Activated naive CD8-positive, alpha-beta T cell treated with anti-CD3 and anti-CD28 coated beads, Interleukin-2, amount 50 U/mL, for 16 hours (primary cell): Measurements from ENCODE around the gene TCP11L1.

Source experiments
- DNase-seq: peaks from one replicate; pipeline ENCODE4 v3.0.0-alpha.2; 2020; ENCODE audit warnings: low read depth, low spot score

TCP11L1 gene, protein sequence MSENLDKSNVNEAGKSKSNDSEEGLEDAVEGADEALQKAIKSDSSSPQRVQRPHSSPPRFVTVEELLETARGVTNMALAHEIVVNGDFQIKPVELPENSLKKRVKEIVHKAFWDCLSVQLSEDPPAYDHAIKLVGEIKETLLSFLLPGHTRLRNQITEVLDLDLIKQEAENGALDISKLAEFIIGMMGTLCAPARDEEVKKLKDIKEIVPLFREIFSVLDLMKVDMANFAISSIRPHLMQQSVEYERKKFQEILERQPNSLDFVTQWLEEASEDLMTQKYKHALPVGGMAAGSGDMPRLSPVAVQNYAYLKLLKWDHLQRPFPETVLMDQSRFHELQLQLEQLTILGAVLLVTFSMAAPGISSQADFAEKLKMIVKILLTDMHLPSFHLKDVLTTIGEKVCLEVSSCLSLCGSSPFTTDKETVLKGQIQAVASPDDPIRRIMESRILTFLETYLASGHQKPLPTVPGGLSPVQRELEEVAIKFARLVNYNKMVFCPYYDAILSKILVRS

DNA sequence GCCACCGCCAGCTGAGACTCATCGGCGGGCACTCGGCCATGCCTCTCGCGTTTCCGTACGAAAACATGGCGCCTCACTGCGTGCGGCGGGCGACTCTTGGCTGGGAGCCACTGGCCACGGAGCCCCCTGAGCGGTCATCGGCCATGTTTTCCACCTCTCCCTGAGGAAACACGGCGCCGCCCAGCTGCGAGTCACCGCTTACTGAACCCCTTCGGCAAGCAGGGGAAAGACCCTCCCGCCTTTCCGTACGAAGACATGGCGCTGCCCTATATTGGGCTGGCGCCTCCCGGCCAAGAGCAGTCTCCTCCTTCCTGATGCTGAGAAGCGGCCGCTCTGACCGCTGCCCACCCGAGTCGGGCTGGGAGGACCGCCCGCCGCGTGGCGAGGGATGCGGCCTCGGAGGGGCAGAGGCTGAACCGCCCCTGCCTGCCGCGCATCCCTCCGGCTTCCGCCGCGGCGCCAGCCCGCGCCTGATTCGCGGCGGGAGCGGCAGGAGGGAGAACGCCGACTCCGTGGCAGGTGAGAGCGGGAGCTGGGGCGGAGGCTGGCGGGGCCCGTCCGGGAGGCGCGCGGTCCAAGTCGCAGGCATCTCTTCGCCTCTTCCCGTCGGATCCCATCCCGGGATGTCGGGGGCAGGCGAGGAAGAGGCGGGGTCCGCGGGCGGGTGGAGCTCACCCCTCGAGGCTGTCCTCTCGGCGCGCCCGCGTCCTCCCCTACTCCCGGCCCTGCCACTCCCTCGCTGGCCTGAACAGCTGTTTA lies at the start of gene TCP11L1:
Gene TCP11L1 (plus strand): TSS at position 299 of the 759 bp plus-strand sequence. CDS start 4,202 bp downstream, outside the sequence.
- DNase-seq = peak; percentile 55

DNA sequence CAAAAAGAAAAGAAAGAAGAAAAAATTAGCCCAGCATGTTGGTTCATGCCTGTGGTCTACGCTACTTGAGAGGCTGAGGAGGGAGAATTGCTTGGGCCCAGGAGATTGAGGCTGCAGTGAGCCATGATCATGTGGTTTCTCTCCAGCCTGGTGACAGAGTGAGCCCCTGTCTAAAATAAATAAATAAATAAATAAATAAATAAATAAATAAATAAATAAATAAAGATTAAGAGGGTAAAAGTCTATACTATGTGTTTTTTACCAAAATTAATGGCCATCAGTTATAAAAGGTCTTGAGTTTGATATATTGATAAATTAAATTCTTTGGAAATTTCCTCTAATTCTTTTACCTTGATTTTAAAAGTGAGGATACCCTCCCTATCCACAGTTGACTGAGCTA lies 48.9 kb upstream of the TCP11L1 start:
- DNase-seq = no peak

DNA sequence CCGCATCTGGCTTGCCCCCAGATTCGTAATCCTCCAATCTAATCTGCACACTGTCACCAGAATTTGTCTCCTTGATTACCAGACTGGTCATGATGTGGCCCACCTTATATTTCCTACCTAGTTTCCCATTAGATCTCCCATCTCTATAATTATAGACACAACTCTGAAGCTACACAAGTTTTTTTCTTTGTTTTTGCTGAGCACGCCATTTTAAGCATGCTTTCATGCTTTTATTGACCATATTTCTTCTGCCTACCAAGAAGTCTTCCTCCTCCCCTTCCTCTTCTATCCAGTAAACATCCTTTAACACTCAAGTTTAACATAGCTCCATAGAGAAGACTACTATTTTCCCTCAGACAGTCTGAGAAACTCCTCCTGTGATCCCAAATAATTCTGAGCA lies 47.9 kb upstream of the TCP11L1 start:
- no peak for DNase-seq

DNA sequence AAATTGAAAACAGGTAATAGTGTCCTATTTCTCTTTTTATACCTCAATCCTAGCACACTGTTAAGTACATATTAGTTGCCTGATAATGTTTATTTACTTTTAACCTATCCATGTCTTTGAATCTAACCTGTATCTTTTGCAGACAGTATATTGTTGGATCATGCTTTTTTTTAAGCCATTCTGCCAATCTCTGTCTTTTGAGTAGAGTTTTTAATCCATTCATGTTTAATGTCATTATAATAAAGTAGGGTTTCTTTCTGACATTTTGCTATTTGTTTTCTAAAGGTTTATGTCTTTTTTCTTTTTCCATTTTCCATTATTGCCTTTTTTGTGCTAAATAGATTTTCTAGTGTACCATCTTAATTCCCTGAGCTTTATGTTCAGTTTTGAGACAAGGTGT lies 47.5 kb upstream of the TCP11L1 start:
- no peak for DNase-seq

DNA sequence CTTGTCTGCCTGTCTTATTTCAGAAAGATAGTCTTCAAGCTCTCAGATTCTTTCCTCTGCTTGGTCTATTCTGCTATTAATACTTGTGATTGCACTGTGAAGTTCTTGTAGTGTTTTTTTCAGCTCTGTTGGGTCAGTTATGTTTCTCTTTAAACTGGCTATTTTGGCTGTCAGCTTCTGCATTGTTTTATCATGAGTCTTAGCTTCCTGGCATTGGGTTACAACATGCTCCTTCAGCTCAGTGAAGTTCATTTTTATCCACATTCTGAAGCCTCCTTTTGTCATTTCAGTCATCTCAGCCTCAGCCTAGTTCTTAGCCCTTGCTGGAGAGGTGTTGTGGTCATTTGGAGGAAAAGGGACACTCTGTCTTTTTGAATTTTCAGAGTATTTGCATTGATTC lies 39.2 kb upstream of the TCP11L1 start:
- no peak for DNase-seq

DNA sequence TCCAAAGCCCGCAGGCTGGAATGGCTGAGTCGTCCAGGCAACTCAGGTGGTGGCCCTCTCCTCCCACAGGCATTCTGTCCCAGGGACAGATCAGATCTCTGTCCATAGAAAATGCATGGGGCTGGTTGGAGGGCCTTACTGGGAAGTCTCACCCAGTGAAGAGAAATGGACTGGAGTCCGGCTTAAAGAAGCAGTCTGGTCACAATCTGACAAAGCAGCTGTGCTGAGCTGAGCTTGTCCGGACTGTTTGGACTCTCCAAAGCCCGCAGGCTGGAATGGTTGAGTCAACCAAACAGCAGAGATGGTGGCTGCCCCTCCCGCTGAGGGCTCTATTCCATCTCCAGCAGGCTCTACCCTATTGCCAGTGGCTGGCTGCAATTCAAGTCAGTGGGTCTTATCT lies 38.1 kb upstream of the TCP11L1 start:
- no peak for DNase-seq

DNA sequence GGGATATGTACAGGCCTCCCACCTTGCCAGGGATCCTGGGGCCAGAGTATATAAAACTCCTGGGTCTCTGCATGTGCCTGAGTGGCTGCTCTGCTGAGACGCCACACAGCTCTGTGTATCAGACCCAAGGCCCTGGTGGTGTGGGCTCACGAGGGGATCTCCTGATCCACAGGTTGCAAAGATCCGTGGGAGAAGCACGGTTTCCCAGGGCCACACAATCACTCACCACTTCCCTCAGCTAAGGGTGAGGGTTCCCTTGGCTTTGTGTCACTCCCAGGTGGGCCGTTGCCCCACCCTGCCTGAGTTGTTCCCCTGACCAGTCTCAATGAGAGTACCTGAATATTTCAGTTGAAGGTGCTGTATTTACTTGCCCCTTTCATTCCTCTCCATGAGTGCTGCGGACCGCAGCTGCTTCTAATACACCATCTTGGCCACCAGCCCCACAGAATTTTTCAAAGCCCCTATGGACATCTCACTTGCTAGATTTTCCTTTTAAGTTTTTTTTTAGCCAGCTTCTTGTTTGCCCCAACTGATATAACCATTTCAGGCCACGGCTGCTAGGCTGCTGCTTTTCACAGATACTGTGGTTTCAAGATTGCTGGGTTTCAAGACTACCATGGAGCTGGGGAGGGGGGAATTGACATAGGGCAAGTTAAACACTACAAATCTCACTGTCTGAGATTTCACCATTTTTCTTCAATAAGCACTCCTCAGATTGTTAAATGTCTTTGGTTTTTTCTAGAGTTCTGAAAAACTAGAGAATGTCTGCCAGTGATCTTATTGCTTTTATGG lies 37.4 kb upstream of the TCP11L1 start:
- no peak for DNase-seq

DNA sequence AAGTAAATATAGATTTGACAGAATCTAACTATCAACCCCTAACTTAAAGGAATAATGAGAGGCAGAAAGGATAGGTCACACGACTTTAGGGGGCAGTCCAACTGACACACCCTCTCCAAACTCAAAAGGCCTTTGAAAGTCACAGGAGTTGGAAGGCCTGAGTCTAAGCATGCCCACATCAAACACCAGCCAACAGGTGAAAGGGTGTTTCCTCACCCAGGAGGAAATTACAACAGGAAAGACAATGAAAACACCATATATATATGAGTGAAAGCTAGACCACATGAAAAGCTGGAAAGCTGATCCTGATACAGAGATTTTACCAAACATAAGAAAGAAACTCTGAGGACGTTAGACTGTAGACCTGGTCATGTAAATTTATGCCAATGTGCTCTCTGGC lies 34.2 kb upstream of the TCP11L1 start:
- DNase-seq = no peak

DNA sequence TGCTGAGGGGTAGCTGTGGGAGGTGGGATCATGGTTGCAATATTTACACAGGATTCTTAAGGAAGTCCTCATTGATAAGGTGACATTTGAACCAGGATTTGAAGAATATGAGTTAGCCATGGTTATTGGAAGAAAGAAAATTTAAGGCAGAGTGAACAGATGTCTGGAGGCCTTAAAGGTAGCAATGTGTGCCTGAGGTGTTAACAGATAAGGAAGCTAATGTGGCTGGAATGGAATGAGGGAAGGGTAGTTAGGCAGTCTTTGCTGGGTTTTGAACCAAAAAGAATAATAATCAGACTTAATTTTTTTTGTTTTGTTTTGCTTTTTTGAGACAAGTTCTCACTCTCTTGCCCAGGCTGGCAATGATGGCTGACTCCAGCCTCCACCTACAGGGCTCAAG lies 33.4 kb upstream of the TCP11L1 start:
- no peak for DNase-seq

DNA sequence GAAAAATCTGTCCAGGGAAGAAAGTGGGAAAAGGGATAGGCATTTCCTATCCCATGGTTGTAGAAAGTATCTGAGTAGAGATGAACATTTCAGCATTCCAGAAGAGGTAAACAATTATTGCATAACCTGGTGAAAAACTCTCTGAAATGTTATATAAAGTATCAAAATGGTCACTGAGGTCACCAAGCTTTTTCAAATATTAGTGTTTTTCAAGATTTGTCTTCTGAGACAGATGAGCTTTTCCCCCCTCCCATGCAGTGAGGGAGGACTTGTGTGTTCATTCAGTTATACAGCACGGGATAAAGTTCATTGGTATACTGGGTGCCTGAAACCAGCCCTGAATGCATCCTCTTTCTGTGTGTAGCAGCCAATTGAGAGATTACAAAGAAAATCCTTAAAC lies 25.6 kb upstream of the TCP11L1 start:
- no peak for DNase-seq

DNA sequence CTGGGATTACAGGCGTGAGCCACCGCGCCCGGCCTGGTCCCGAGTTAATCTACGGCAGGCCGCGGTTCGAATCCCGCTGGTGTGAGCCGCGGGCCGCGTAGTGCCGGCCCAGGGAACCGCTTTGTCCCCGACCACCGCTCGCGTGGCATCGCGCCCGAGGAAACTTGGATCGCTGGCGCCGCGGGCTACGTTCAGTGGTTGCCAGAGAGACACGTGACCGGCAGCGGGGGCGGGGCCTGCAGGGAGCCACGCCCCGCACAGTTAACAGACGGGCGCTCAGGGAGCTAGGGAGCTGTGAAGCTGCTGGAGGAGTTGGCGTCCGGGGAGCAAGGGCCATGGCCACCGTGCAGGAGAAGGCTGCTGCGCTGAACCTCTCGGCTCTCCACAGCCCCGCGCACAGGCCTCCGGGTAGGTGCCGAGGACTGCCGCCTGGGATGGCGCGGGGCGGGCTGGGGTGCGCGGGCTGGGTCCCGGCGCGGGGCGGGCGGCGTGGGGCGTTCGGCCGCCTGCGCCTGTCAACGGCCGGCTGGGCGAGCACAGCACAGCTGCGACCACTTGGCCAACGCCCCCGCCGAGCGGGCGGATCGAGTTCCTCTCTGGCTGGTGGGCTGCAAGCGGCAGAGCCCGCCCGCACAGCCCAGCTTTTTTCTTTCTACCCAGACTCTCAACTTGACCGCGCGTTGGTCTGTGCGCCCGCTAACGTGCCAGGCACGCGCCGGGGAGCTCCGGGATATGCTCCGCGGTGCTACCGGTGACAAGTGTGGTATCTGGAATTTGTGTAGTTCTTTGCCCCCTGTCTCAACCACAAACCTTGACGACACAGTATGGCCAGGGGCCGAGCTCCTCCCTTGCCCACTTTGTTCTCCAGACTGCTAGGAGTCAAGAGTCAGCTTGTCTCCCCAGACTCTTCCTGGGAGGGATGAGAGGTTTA lies 23.5 kb upstream of the TCP11L1 start, which contains the start of gene DEPDC7:
Gene DEPDC7 (plus strand): TSS at position 258 of the 931 bp plus-strand sequence. CDS start 78 bp downstream, at position 336.
- peak; percentile 42 for DNase-seq

DNA sequence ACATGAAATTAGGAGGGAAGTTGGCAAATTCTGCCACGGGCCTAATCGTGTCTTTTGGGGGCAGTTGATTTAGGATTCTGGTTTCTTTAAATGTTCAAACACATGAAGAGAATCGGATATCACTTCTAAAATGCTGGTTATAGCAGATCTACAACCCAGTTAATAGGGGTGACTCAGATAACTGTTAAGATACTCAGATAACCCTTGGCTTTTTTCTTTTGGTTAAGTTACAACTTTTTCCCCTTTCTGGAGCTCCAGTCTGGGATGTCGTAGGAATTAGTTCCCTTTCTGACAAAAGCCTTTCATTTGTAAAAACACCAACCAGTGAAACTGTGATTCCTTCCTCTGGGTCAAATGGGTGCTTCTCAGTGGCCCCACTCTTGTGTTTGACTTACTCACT lies 22.7 kb upstream of the TCP11L1 start:
- no peak for DNase-seq

DNA sequence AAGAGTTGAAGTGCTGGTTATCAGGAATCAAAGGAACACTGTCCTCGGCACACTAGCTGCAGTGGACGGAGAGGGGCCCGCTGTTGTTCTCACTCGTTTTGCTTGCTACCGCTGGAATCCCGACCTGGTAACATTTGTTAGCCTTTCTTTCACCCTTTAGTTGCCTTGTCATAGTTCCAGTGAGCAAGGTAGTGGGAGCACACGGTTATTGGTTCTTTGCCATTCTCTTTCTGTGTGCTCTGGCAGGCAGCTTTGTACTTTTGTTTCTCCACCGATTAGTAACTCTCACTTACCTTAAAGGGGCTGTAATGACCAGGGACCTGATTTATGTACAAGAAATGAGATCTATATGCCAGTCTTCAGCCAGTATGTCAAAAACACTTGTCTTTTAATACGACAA lies 21.9 kb upstream of the TCP11L1 start:
- no peak for DNase-seq

DNA sequence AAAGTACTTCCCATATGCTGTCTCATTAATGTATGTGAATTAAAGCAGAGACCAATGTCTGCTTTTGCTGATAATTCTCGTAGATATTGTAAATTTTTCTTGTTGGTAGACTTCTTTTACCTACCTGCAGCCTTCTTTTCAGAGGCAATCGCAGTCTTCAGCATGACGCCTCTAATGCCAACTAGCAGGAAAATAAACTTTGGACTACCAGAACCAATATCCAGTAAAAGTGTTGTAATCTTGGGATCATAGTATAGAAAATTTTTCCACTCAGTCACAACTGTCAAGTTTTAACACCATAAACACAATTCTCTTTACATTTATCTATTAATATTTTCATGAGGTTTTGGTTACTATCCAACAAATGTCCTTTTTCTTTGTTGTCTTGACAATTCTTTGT lies 21.4 kb upstream of the TCP11L1 start:
- DNase-seq = no peak

DNA sequence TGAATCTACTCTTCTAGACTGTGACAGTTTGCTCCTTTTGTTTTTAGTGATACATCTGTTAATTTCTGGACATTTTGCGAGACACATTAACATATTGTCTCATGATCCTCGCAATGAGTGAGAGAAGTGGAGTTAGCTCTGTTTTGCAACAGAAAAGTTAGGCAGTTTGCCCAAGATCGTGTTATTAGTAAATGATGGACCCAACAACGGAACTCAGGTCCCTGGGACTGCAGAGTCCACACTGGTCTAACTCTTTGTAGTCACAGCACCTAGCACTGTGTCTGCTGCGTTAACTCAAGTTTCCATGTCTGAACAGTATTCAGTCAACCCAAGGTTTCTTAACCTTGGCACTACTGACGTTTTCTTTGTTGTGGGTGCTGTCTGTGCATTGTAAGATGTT lies 20.5 kb upstream of the TCP11L1 start:
- DNase-seq = no peak

DNA sequence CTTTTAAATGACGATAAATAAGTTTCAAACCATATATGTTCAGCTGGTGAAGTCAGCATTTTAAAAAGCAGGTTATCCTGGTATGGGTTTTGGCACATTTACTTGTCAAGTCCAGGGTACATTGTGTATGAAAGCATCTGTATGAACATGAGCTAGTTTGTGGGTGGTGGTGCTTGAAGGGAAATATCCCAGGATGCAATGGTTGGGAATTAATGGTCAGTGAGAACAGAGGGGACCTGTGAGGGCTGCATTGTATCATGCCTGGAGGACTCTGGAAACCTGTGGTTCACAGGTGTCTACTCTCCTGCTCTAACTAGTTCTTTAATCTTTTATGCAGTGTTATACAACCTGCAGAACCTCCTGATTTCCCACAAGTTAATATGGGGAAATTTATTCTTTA lies 17.9 kb upstream of the TCP11L1 start:
- no peak for DNase-seq

DNA sequence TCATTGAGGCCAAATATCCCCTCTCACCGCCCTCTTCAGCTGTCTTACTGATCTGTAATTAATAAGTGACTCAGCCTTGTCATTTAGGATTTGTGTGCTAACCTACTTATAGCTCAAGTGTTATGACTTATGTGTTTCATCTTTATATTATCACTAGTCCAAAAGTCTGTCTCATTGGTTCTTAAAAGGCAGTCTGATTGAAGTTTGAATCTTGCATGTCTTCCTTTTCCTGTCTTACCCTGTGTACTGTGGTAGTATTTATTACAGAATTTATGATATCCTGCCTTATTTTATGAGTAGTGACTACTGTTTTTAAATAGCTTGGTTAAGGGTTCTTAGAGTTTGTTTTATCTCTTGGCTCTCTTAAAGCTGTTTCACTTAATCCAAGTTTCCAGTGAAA lies 17.4 kb upstream of the TCP11L1 start:
- DNase-seq = no peak

DNA sequence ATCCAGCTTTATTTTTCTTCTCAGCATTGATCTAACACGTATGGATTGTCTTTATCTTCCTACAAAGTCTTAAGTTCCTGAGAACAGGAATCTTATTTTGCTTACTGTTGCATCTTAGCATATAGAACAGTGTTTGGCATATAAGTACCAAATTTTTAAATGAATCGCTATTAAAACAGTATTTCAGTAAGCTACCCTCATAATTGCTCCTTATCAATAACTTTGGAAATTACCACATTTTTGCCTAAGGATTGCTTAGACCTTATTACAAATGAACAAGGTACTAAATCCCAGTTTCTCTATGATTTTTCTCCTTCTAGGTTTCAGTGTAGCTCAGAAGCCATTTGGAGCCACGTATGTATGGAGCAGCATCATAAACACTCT lies 14.0 kb upstream of the TCP11L1 start:
- no peak for DNase-seq

DNA sequence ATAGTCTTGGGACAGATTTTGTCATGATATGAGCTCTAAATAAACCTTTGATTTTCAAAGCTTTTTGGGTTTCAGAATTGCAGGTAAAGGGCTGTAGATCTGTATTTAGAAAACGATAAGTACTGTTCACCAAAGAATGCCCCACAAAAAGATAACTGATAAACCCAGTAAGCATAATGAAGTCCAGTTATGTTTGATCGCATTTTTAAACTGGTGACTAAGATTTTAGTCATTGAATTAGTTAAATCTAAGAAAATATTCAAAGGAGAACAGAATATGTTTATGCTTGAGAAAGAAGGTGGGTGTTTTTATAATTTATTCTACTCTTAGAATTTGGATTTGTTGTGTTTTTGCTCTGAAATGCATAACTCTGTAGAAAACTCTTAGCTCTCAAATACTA lies 12.1 kb upstream of the TCP11L1 start:
- no peak for DNase-seq

DNA sequence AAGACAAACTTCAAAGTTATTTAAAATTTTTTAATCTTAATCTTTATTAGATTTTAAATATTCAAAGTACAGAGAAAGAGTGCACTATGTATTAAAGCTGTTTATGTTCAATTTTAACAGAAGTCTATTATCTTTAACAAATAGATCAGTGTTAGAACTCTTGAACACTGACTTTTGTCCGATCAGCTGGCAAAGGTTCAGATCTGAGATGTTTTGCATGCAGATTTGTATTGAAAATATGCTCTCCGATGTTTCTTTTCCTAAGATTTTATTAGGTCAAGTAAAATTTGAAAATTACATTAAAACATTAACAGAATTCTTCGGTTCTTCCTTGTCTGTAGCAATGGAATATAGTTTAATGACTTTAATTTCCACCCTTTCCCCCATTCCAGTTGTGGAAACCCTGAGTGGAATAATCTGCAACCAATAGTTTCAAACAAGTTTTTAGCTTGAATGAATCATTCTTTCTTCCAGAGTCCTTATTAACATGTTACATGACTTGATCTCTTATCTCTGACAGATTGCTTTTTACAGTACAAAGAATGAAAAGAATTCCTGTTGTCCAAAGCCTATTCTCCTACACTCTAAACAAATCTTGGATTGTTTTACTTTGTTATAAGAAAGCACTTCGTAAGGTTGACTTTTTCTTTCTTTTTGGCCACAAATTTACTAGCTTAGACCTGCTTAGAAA lies 11.4 kb upstream of the TCP11L1 start:
- no peak for DNase-seq
